Measurements from ENCODE around the gene MAP2K7.
A peak's percentile ranks its signal among the peaks of the same experiment; 100 is the strongest.

Gene MAP2K7

GRCh38 chr19:7909471-7910067 is 5.9 kb downstream of the MAP2K7 start:
- Mint-ChIP-seq H3K9me3 (no peaks in the 10 kb centered on the region), H3K4me1 (peaks cover 27% of the 10 kb centered on the region), H3K4me3 (no peak overlapping the region)

DNA sequence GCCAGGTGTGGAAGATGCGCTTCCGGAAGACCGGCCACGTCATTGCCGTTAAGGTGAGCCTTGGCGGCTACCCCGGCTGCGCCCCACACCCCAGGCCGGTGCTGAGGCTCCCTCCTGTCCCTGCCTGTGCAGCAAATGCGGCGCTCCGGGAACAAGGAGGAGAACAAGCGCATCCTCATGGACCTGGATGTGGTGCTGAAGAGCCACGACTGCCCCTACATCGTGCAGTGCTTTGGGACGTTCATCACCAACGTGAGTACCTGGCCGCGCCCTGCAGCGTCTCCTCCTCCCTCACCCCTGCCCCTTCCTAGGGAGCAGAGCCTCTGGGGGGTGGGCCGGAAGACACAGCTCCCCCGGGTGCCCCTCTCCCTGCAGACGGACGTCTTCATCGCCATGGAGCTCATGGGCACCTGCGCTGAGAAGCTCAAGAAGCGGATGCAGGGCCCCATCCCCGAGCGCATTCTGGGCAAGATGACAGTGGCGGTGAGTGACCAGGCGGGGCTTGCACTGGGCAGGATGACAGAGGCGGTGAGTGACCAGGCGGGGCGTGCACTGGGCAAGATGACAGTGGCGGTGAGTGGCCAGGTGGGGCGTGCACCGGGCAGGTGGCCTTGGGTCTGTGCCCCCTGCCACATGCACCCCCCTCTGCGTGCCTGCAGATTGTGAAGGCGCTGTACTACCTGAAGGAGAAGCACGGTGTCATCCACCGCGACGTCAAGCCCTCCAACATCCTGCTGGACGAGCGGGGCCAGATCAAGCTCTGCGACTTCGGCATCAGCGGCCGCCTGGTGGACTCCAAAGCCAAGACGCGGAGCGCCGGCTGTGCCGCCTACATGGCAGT is 6.9 kb downstream of the MAP2K7 start:
- Mint-ChIP-seq H3K4me3 (no peak overlapping the region), H3K36me3 (ENCODE audit: insufficient read depth) (peaks cover 32% of the 10 kb centered on the region), H3K9me3 (no peaks in the 10 kb centered on the region), H3K4me1 (peaks cover 19% of the 10 kb centered on the region), H3K27ac (ENCODE audit: low read depth) (no peak overlapping the region), H3K27me3 (peaks cover 8% of the 10 kb centered on the region)
- DNase-seq (ENCODE audit: low spot score in 2 of 2), result no peak
- no peak for ATAC-seq (replicated peaks; ENCODE audit: extremely low read depth, poor library complexity, severe bottlenecking)

More at GRCh38 chr19:7909471-7910067, 5.9 kb downstream of the MAP2K7 start:
- Mint-ChIP-seq H3K27ac (ENCODE audit: low read depth) (no peak overlapping the region), H3K27me3 (no peaks in the 10 kb centered on the region), H3K36me3 (ENCODE audit: insufficient read depth) (peaks cover 34% of the 10 kb centered on the region)
- ATAC-seq (replicated peaks; ENCODE audit: extremely low read depth, poor library complexity, severe bottlenecking) (no peak), DNase-seq (ENCODE audit: low spot score in 2 of 2) (no peak)

GRCh38 chr19:7911508-7912143 is 7.9 kb downstream of the MAP2K7 start:
- DNase-seq (ENCODE audit: low spot score in 2 of 2), result no peak
- peaks cover 12% of the 10 kb centered on the region for H3K27me3 Mint-ChIP-seq

GRCh38 chr19:7912144-7912696 is 8.5 kb downstream of the MAP2K7 start:
- no peak for DNase-seq (ENCODE audit: low spot score in 2 of 2)
- Mint-ChIP-seq H3K27ac (ENCODE audit: low read depth) (no peak overlapping the region), H3K4me1 (peaks cover 16% of the 10 kb centered on the region), H3K9me3 (no peaks in the 10 kb centered on the region), H3K36me3 (ENCODE audit: insufficient read depth) (peaks cover 28% of the 10 kb centered on the region), H3K27me3 (peaks cover 12% of the 10 kb centered on the region), H3K4me3 (no peak overlapping the region)
- no peak for ATAC-seq (replicated peaks; ENCODE audit: extremely low read depth, poor library complexity, severe bottlenecking)

More at GRCh38 chr19:7911508-7912143, 7.9 kb downstream of the MAP2K7 start:
- no peak for ATAC-seq (replicated peaks; ENCODE audit: extremely low read depth, poor library complexity, severe bottlenecking)
- Mint-ChIP-seq H3K9me3 (no peaks in the 10 kb centered on the region), H3K4me1 (peaks cover 18% of the 10 kb centered on the region), H3K4me3 (no peak overlapping the region), H3K36me3 (ENCODE audit: insufficient read depth) (peaks cover 27% of the 10 kb centered on the region), H3K27ac (ENCODE audit: low read depth) (no peak overlapping the region)

- peaks cover 15% of the 10 kb centered on the region for H3K4me1 Mint-ChIP-seq
- H3K27me3 Mint-ChIP-seq, result peaks cover 12% of the 10 kb centered on the region
- peaks cover 27% of the 10 kb centered on the region for H3K36me3 Mint-ChIP-seq (ENCODE audit: insufficient read depth)
- ATAC-seq (replicated peaks; ENCODE audit: extremely low read depth, poor library complexity, severe bottlenecking) (no peak), DNase-seq (ENCODE audit: low spot score in 2 of 2) (no peak)
- H3K4me3 Mint-ChIP-seq, result no peak overlapping the region
- peak overlapping the region; percentile 23 for H3K27ac Mint-ChIP-seq (ENCODE audit: low read depth)
- H3K9me3 Mint-ChIP-seq, result no peaks in the 10 kb centered on the region
Measured at GRCh38 chr19:7912697-7913564, 9.3 kb downstream of the MAP2K7 start.

DNA sequence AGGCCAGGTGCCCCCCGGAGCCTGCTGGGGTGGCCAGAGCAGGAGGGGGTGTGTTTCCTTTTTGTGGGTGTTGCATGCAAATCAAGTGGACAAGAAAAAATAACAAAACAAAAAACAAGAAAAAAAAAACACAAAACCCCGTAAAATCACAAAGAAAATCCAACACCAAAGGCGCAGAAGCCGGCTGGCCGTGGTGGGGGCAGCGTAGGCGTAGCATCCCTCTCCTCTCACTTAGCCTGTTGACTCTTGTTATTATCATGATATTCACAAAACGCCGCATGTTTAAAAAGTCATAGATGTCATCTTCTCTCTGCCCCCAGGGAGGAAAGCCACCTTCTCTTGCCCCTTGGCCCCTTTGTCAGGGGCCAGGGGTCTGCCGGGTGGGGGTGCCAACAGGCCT is 10.0 kb downstream of the MAP2K7 start:
- peaks cover 25% of the 10 kb centered on the region for H3K36me3 Mint-ChIP-seq (ENCODE audit: insufficient read depth)
- ATAC-seq (replicated peaks; ENCODE audit: extremely low read depth, poor library complexity, severe bottlenecking), result no peak
- DNase-seq (ENCODE audit: low spot score in 2 of 2), result no peak
- H3K9me3 Mint-ChIP-seq, result no peaks in the 10 kb centered on the region
- peaks cover 17% of the 10 kb centered on the region for H3K4me1 Mint-ChIP-seq
- H3K4me3 Mint-ChIP-seq, result no peak overlapping the region
- H3K27ac Mint-ChIP-seq (ENCODE audit: low read depth), result no peak overlapping the region
- peaks cover 12% of the 10 kb centered on the region for H3K27me3 Mint-ChIP-seq

DNA sequence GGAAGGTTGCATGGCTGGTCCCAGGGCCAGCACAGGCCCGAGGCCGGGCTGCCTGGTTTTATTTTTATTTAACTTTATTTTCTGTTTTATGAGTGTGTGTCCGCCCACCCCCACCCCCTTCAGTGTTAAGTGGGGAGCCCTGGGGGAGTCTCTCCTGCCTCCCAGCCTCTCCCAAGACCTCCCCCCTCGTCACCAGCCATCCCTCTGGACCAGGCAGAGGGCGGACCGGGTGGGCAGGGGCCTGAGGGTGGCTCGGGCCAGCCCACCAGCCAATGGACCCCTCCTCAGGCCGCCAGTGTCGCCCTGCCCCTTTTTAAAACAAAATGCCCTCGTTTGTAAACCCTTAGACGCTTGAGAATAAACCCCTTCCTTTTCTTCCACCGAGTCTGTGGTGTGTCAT is 10.4 kb downstream of the MAP2K7 start:
- ATAC-seq (replicated peaks; ENCODE audit: extremely low read depth, poor library complexity, severe bottlenecking) (no peak), DNase-seq (ENCODE audit: low spot score in 2 of 2) (no peak)
- Mint-ChIP-seq H3K27me3 (peaks cover 12% of the 10 kb centered on the region), H3K4me1 (peaks cover 17% of the 10 kb centered on the region), H3K4me3 (no peak overlapping the region), H3K27ac (ENCODE audit: low read depth) (no peak overlapping the region), H3K9me3 (no peaks in the 10 kb centered on the region), H3K36me3 (ENCODE audit: insufficient read depth) (peaks cover 25% of the 10 kb centered on the region)

GRCh38 chr19:7914598-7915045 is 10.9 kb downstream of the MAP2K7 start, which contains the start of gene TGFBR3L:
Gene TGFBR3L (plus strand): TSS chr19:7914830.
- Mint-ChIP-seq H3K27me3 (peaks cover 17% of the 10 kb centered on the region), H3K4me1 (peaks cover 20% of the 10 kb centered on the region), H3K27ac (ENCODE audit: low read depth) (peak within 1 kb of the TSS; percentile 75), H3K36me3 (ENCODE audit: insufficient read depth) (peaks cover 27% of the 10 kb centered on the region), H3K4me3 (peak within 1 kb of the TSS; percentile 65), H3K9me3 (no peaks in the 10 kb centered on the region)
- ATAC-seq (replicated peaks; ENCODE audit: extremely low read depth, poor library complexity, severe bottlenecking), result no peak
- no peak for DNase-seq (ENCODE audit: low spot score in 2 of 2)

GRCh38 chr19:7915250-7916102 is 11.8 kb downstream of the MAP2K7 start:
- Mint-ChIP-seq H3K9me3 (no peaks in the 10 kb centered on the region), H3K4me3 (peak overlapping the region; percentile 65), H3K36me3 (ENCODE audit: insufficient read depth) (peaks cover 32% of the 10 kb centered on the region), H3K4me1 (peaks cover 27% of the 10 kb centered on the region), H3K27ac (ENCODE audit: low read depth) (peak overlapping the region; percentile 75), H3K27me3 (peaks cover 22% of the 10 kb centered on the region)
- DNase-seq (ENCODE audit: low spot score in 2 of 2) (no peak), ATAC-seq (replicated peaks; ENCODE audit: extremely low read depth, poor library complexity, severe bottlenecking) (no peak)

DNA sequence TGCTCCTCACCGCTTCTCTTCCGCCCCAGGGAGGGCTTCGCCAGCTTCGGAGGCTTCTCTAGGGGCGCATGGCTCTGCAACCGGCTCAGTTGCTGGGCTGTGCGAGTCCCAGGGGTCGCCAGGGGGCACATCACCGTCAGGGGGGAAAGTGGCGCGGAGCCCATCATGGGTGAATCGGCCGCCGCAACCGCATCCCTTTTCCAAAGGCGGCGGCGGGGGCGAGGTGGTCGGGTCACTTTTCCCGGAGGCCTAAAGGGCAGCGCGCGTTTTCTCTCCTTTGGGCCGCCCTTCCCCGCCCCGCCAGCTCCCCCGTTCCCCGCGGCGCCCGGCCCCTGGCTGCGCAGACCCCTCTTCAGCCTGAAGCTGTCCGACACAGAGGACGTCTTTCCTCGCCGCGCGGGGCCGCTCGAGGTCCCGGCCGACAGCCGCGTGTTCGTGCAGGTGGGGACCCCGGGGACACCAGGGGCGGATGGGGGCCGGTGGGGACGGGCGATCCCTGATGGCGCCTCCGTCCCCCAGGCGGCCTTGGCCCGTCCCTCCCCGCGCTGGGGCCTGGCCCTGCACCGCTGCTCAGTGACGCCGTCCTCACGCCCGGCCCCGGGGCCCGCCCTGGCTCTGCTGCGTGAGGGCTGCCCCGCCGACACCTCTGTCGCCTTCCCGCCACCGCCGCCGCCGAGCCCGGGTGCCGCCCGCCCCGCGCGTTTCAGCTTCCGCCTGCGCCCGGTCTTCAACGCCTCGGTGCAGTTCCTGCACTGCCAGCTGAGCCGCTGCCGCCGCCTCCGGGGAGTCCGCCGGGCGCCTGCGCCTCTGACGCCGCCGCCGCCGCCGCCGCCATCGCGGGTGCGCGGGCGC is 12.7 kb downstream of the MAP2K7 start:
- H3K36me3 Mint-ChIP-seq (ENCODE audit: insufficient read depth), result peaks cover 29% of the 10 kb centered on the region
- no peaks in the 10 kb centered on the region for H3K9me3 Mint-ChIP-seq
- H3K27me3 Mint-ChIP-seq, result peaks cover 22% of the 10 kb centered on the region
- H3K27ac Mint-ChIP-seq (ENCODE audit: low read depth), result peak overlapping the region; percentile 75
- DNase-seq (ENCODE audit: low spot score in 2 of 2), result peak; percentile 56 to 57
- H3K4me3 Mint-ChIP-seq, result peak overlapping the region; percentile 65
- ATAC-seq (replicated peaks; ENCODE audit: extremely low read depth, poor library complexity, severe bottlenecking), result peak; percentile 4
- H3K4me1 Mint-ChIP-seq, result peaks cover 34% of the 10 kb centered on the region

GRCh38 chr19:7916955-7917266 is 13.2 kb downstream of the MAP2K7 start:
- Mint-ChIP-seq H3K36me3 (ENCODE audit: insufficient read depth) (peaks cover 25% of the 10 kb centered on the region), H3K27me3 (peaks cover 22% of the 10 kb centered on the region), H3K4me3 (peak overlapping the region; percentile 65), H3K4me1 (peaks cover 36% of the 10 kb centered on the region), H3K9me3 (no peaks in the 10 kb centered on the region), H3K27ac (ENCODE audit: low read depth) (no peak overlapping the region)
- DNase-seq (ENCODE audit: low spot score in 2 of 2) (no peak), ATAC-seq (replicated peaks; ENCODE audit: extremely low read depth, poor library complexity, severe bottlenecking) (no peak)

All from central memory CD8-positive, alpha-beta T cell (primary cell).